Daoy (cell line): ENCODE data around the gene PDK4. TPM values are rescaled to one million over a fixed set of nuclear protein-coding genes. Genes with fewer than 3 reads are reported as not detected.
A peak's percentile ranks its signal among the peaks of the same experiment; 100 is the strongest.
"Not testable (repeated sequence)": the region's sequence is repeated elsewhere in the genome, so short reads cannot be mapped to it uniquely, and the experiment has no call there.

Experiments
- DNase-seq: peaks from one replicate; pipeline ENCODE4 v3.0.0-alpha.2; 2015; ENCODE audit warnings: low read depth
- total RNA-seq: library from RNA; depleted of rRNA; stranded (reverse); fragments of >200 nt; shearing (Covaris generic); gene quantifications from 2 replicates; pipeline ENCODE4 v1.2.3, GENCODE V29; 2014

The PDK4 gene
- total RNA-seq, 1 experiment from 2014 or later: 0.63 TPM

GRCh38 chr7:95569720-95570119, 26.6 kb downstream of the PDK4 start:
- no peak for DNase-seq

- no peak for DNase-seq
Observed at GRCh38 chr7:95560674-95561073, 35.6 kb downstream of the PDK4 start.

GRCh38 chr7:95558864-95559263, 37.5 kb downstream of the PDK4 start:
- DNase-seq: no peak

GRCh38 chr7:95556777-95557176, 39.5 kb downstream of the PDK4 start:
- DNase-seq: no peak

- DNase-seq: no peak
Observed at GRCh38 chr7:95553939-95554338, 42.4 kb downstream of the PDK4 start.

- not testable (repeated sequence) for DNase-seq
Observed at GRCh38 chr7:95552010-95552926, 44.0 kb downstream of the PDK4 start.

GRCh38 chr7:95550546-95550945, 45.8 kb downstream of the PDK4 start:
- DNase-seq: no peak

- peak; percentile 91 for DNase-seq
Observed at GRCh38 chr7:95549818-95550529, 46.3 kb downstream of the PDK4 start.

- DNase-seq: no peak
Observed at GRCh38 chr7:95547361-95548348, 48.7 kb downstream of the PDK4 start.

- no peak for DNase-seq
Observed at GRCh38 chr7:95546647-95547046, 49.7 kb downstream of the PDK4 start.

GRCh38 chr7:95545673-95546072, 50.6 kb downstream of the PDK4 start:
- DNase-seq: no peak

- DNase-seq: peak; percentile 36
Observed at GRCh38 chr7:95545007-95545615, 51.2 kb downstream of the PDK4 start.

GRCh38 chr7:95544171-95544570, 52.1 kb downstream of the PDK4 start:
- DNase-seq: no peak

GRCh38 chr7:95543312-95543711, 53.0 kb downstream of the PDK4 start:
- no peak for DNase-seq

GRCh38 chr7:95540366-95540765, 56.0 kb downstream of the PDK4 start:
- DNase-seq: no peak

- no peak for DNase-seq
Observed at GRCh38 chr7:95539426-95539825, 56.9 kb downstream of the PDK4 start.

GRCh38 chr7:95537468-95537867, 58.8 kb downstream of the PDK4 start:
- no peak for DNase-seq

GRCh38 chr7:95536656-95537311, 59.5 kb downstream of the PDK4 start:
- no peak for DNase-seq

- DNase-seq: no peak
Observed at GRCh38 chr7:95535662-95536061, 60.7 kb downstream of the PDK4 start.

- DNase-seq: no peak
Observed at GRCh38 chr7:95534796-95535195, 61.5 kb downstream of the PDK4 start.
